HEK293 (cell line): ENCODE data around the gene AKTIP.

Experiments used
- CTCF ChIA-PET: fragments of 350-600 bp; formaldehyde crosslinking; extraction: SDS; loops from one replicate; lab custom pipeline; 2021; ENCODE audit warnings: antibody characterized with exemption; lab: Yijun Ruan, JAX
- POLR2A ChIA-PET: fragments of 300-600 bp; formaldehyde crosslinking; extraction: SDS; loops from one replicate; lab custom pipeline; 2020; ENCODE audit warnings: antibody characterized with exemption, inconsistent platforms; lab: Yijun Ruan, JAX
- H3K27ac ChIP-seq: fragments of 200-500 bp; sonication (Bioruptor generic); 2 replicates; pipeline ENCODE4 v1.5.1; 2014; ENCODE audit warnings: low read depth, low read length, control low read depth, inconsistent platforms; ENCODE audit errors: extremely low read depth
- H3K36me3 ChIP-seq, 2 experiments: fragments of 200-500 bp in 1 of 2; sonication (Bioruptor generic) in 1 of 2; 1 replicate in 1 of 2; 2 replicates in 1 of 2; pipeline ENCODE4 v1.5.1; 2014 to 2017; ENCODE audit warnings: inconsistent platforms in 2 of 2, low read length in 2 of 2; ENCODE audit not compliant: control insufficient read depth in 2 of 2, insufficient read depth in 1 of 2
- H3K4me1 ChIP-seq: fragments of 200-500 bp; sonication (Bioruptor generic); 2 replicates; pipeline ENCODE4 v1.5.1; 2014; ENCODE audit warnings: mild to moderate bottlenecking, low read length, inconsistent platforms; ENCODE audit not compliant: control insufficient read depth, insufficient read depth
- H3K4me3 ChIP-seq: 2 replicates; pipeline ENCODE4 v1.5.1; 2011; ENCODE audit warnings: low read depth, mild to moderate bottlenecking, control low read depth, low read length, moderate library complexity
- H3K9me3 ChIP-seq: fragments of 200-500 bp; sonication (Bioruptor generic); 2 replicates; pipeline ENCODE4 v1.5.1; 2014; ENCODE audit warnings: low read depth, low read length, inconsistent platforms; ENCODE audit not compliant: control insufficient read depth, insufficient read depth
- CTCF ChIP-seq: fragments of 450-650 bp; formaldehyde crosslinking; IDR thresholded peaks from 2 replicates; pipeline ENCODE4 v1.5.1; 2016; ENCODE audit warnings: missing biosample characterization, missing genetic modification characterization
- GLI4 ChIP-seq: fragments of 450-650 bp; formaldehyde crosslinking; IDR thresholded peaks from 2 replicates; pipeline ENCODE4 v1.5.1; 2016; ENCODE audit warnings: missing biosample characterization, missing genetic modification characterization
- OVOL3 ChIP-seq: fragments of 450-650 bp; formaldehyde crosslinking; IDR thresholded peaks from 2 replicates; pipeline ENCODE4 v1.5.1; 2016; ENCODE audit warnings: missing biosample characterization, missing genetic modification characterization
- PATZ1 ChIP-seq: fragments of 450-650 bp; formaldehyde crosslinking; IDR thresholded peaks from 2 replicates; pipeline ENCODE4 v1.5.1; 2016; ENCODE audit warnings: missing biosample characterization, missing genetic modification characterization
- PRDM6 ChIP-seq: fragments of 450-650 bp; formaldehyde crosslinking; IDR thresholded peaks from 2 replicates; pipeline ENCODE4 v1.5.1; 2017; ENCODE audit warnings: missing biosample characterization, missing genetic modification characterization
- SALL2 ChIP-seq: fragments of 450-650 bp; formaldehyde crosslinking; IDR thresholded peaks from 2 replicates; pipeline ENCODE4 v1.5.0; 2017; ENCODE audit warnings: missing biosample characterization, mild to moderate bottlenecking, missing genetic modification characterization, borderline replicate concordance
- SP7 ChIP-seq: fragments of 450-650 bp; formaldehyde crosslinking; IDR thresholded peaks from 2 replicates; pipeline ENCODE4 v1.5.1; 2016; ENCODE audit warnings: missing biosample characterization, missing genetic modification characterization
- ZEB2 ChIP-seq: fragments of 450-650 bp; formaldehyde crosslinking; IDR thresholded peaks from 2 replicates; pipeline ENCODE4 v1.5.1; 2016; ENCODE audit warnings: missing biosample characterization, missing genetic modification characterization
- ZFP37 ChIP-seq: fragments of 450-650 bp; formaldehyde crosslinking; IDR thresholded peaks from 2 replicates; pipeline ENCODE4 v1.5.1; 2016; ENCODE audit warnings: missing biosample characterization, missing genetic modification characterization
- ZNF23 ChIP-seq: fragments of 450-650 bp; formaldehyde crosslinking; IDR thresholded peaks from 2 replicates; pipeline ENCODE4 v1.5.1; 2016; ENCODE audit warnings: missing biosample characterization, missing genetic modification characterization, borderline replicate concordance
- ZNF274 ChIP-seq, 2 experiments: fragments of 200-500 bp in 1 of 2; fragments of 450-650 bp in 1 of 2; sonication (Bioruptor generic) in 1 of 2; formaldehyde crosslinking in 1 of 2; IDR thresholded peaks; 2 replicates each; pipeline versions ENCODE4 v1.5.1 to v1.6.1; 2014 to 2016; ENCODE audit warnings: borderline replicate concordance in 1 of 2, inconsistent platforms in 1 of 2, low read length in 1 of 2, missing biosample characterization in 1 of 2, missing genetic modification characterization in 1 of 2
- ZNF324 ChIP-seq: fragments of 450-650 bp; formaldehyde crosslinking; IDR thresholded peaks from 2 replicates; pipeline ENCODE4 v1.5.1; 2016; ENCODE audit warnings: missing biosample characterization, missing genetic modification characterization
- ZNF335 ChIP-seq: fragments of 450-650 bp; formaldehyde crosslinking; conservative IDR thresholded peaks from 2 replicates; pipeline ENCODE4 v1.5.1; 2016; ENCODE audit warnings: missing biosample characterization, missing genetic modification characterization
- ZNF473 ChIP-seq: fragments of 450-650 bp; formaldehyde crosslinking; IDR thresholded peaks from 2 replicates; pipeline ENCODE4 v1.5.1; 2017; ENCODE audit warnings: missing biosample characterization, missing genetic modification characterization
- ZNF513 ChIP-seq: fragments of 450-650 bp; IDR thresholded peaks from 2 replicates; pipeline ENCODE4 v1.5.1; 2018; ENCODE audit warnings: missing biosample characterization, missing genetic modification characterization
- ZNF561 ChIP-seq: fragments of 450-650 bp; IDR thresholded peaks from 2 replicates; pipeline ENCODE4 v1.5.1; 2018; ENCODE audit warnings: missing biosample characterization, missing genetic modification characterization, borderline replicate concordance
- ZNF585B ChIP-seq: fragments of 450-650 bp; formaldehyde crosslinking; IDR thresholded peaks from 2 replicates; pipeline ENCODE4 v1.5.1; 2016; ENCODE audit warnings: missing biosample characterization, missing genetic modification characterization
- ZNF600 ChIP-seq: fragments of 450-650 bp; formaldehyde crosslinking; IDR thresholded peaks from 2 replicates; pipeline ENCODE4 v1.5.1; 2016; ENCODE audit warnings: missing biosample characterization, missing genetic modification characterization
- ZNF629 ChIP-seq: fragments of 450-650 bp; formaldehyde crosslinking; IDR thresholded peaks from 2 replicates; pipeline ENCODE4 v1.5.1; 2017; ENCODE audit warnings: missing biosample characterization, missing genetic modification characterization
- ZNF654 ChIP-seq: fragments of 450-650 bp; formaldehyde crosslinking; IDR thresholded peaks from 2 replicates; pipeline ENCODE4 v1.5.1; 2016; ENCODE audit warnings: low read depth, missing biosample characterization, missing genetic modification characterization
- ZNF76 ChIP-seq: fragments of 450-650 bp; formaldehyde crosslinking; IDR thresholded peaks from 2 replicates; pipeline ENCODE4; 2016; ENCODE audit warnings: low read depth, missing biosample characterization, missing genetic modification characterization, borderline replicate concordance

The AKTIP gene

GRCh38 chr16:53549970-53550690 is 47.1 kb upstream of the AKTIP start (continued):
- TF ChIP-seq PATZ1 = no peak
- no peak for TF ChIP-seq ZNF23 (tag by site-specific recombination)
- TF ChIP-seq ZNF600 (tag by site-specific recombination) = 0 out of 2 replicates have a peak, but pooled peaks have one; percentile 27
- TF ChIP-seq ZNF76 = no peak
- no peak for TF ChIP-seq ZNF585B (tag by site-specific recombination)
- 0 out of 2 replicates have a peak, but pooled peaks have one; percentile 36 for TF ChIP-seq ZEB2 (tag by site-specific recombination)
- TF ChIP-seq ZNF335 = 0 out of 2 replicates have a peak, but pooled peaks have one; percentile 29
- no peak for TF ChIP-seq ZNF473 (tag by site-specific recombination)
- TF ChIP-seq SP7 = 0 out of 2 replicates have a peak, but pooled peaks have one; percentile 27
- peak; percentile 94 for TF ChIP-seq ZNF654 (tag by site-specific recombination)
- TF ChIP-seq PRDM6 (tag by site-specific recombination) = peak; percentile 61

DNA sequence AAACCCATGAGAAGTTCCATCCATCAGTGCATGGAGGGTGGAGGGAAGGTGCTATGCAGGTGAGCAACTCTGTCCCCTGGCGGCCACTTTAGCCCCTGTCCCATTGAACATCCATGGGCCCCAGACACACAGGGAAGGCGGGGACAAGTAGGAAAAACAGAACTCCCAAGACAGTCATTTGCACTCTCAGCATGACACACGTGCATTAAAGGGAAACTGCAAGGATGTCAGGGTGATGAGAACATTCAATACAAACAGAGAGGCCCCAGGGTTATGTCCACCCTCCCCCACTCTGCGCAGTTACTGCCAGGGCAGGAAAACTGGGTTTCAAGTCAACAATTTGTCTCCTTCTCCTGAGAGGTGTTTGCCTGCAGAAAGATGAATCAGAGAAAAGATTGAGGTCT is 44.0 kb upstream of the AKTIP start:
- H3K9me3 ChIP-seq = no peaks in the 10 kb centered on the region
- CTCF ChIA-PET = interaction anchor here (1.2 to 1.8 kb wide), 3 partner anchors 226 to 1918 kb away, joined by 3 to 5 read pairs (median 5); no protein-coding TSS in a partner anchor
- no peaks in the 10 kb centered on the region for H3K36me3 ChIP-seq
- no peak overlapping the region for H3K4me3 ChIP-seq
- H3K4me1 ChIP-seq = no peaks in the 10 kb centered on the region
- POLR2A ChIA-PET = interaction anchor here (1.3 kb wide), 1 partner anchor 44 kb away, joined by 3 read pairs; the partner anchor contains the start of gene AKTIP
- no peak for TF ChIP-seq SALL2
- TF ChIP-seq CTCF = 0 out of 2 replicates have a peak, but pooled peaks have one; percentile 16
- no peak overlapping the region for H3K27ac ChIP-seq

DNA sequence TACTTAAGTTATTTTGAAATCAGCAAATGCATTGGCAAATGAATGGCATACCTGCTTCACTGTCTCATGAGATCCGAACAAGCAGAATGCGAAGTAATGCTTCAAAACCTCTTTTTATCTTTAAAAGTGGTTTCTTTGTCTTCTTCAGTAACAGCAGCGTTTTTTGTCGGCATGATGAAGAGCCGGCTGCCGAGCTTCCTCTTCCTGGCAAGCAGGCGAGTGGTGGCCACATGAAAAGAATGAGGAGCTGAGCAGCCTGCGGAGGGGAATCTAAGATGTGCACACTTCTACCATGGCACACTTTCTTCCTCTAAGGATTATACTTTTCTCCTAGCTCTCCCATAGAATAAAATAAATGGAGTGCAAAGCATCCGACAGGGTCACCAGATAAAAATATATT is 42.4 kb upstream of the AKTIP start:
- TF ChIP-seq GLI4 (tag by site-specific recombination) (no peak), ZNF274 (IDR thresholded peaks at IDR 0.05; ENCODE audit: low read length) (no peak), ZNF274 (tag by site-specific recombination; IDR thresholded peaks at IDR 0.05; ENCODE audit: borderline replicate concordance) (no peak), ZNF513 (tag by site-specific recombination) (no peak), ZNF561 (tag by site-specific recombination) (no peak), ZFP37 (tag by site-specific recombination) (no peak), OVOL3 (tag by site-specific recombination) (no peak), ZNF324 (tag by site-specific recombination) (no peak), ZNF629 (tag by site-specific recombination) (no peak)
- Histone ChIP-seq H3K27ac (no peak overlapping the region), H3K4me3 (no peak overlapping the region), H3K9me3 (no peaks in the 10 kb centered on the region), H3K4me1 (no peaks in the 10 kb centered on the region), H3K36me3 (no peaks in the 10 kb centered on the region)
- CTCF ChIA-PET = interaction anchor here (0.8 to 1.0 kb wide), 2 partner anchors 1089 to 1522 kb away, joined by 3 to 6 read pairs; no protein-coding TSS in a partner anchor
- POLR2A ChIA-PET = interaction anchor here (1.3 kb wide), 1 partner anchor 42 kb away, joined by 3 read pairs; the partner anchor contains the start of gene AKTIP
